Activated naive CD4-positive, alpha-beta T cell treated with anti-CD3 and anti-CD28 coated beads, Interleukin-2, amount 50 U/mL, for 72 hours (primary cell): ENCODE data around the gene NAPB. TPM values are rescaled to one million over a fixed set of nuclear protein-coding genes. Genes with fewer than 3 reads are reported as not detected.

Experiments
- ATAC-seq, 2 donors: fragments of 150-1000 bp; cut with Tn5 transposase; 2 replicates each; pipeline ENCODE4 v1.10.0; 2021; ENCODE audit warnings: mild to moderate bottlenecking in 2 of 2, moderate library complexity in 2 of 2
- DNase-seq, 2 donors: peaks; one replicate each; pipeline ENCODE4 v3.0.0; 2021 to 2022; ENCODE audit warnings: low spot score in 2 of 2
- H3K27ac Mint-ChIP-seq, 2 donors: one replicate each; pipeline ENCODE4 v1.8.0; 2022; ENCODE audit warnings: mild to moderate bottlenecking in 2 of 2, mixed read lengths in 2 of 2
- H3K36me3 Mint-ChIP-seq, 2 donors: one replicate each; pipeline ENCODE4 v1.8.0; 2022; ENCODE audit warnings: mixed read lengths in 2 of 2
- H3K9me3 Mint-ChIP-seq, 2 donors: one replicate each; pipeline ENCODE4 v1.8.0; 2022; ENCODE audit warnings: mixed read lengths in 2 of 2
- total RNA-seq, 2 donors: library from RNA; stranded (reverse); gene quantifications; one replicate each; pipeline ENCODE4 v1.2.3, GENCODE V29; 2022

NAPB gene
- total RNA-seq, 2 donors from 2014 or later = 10.1 to 16.2 TPM

DNA sequence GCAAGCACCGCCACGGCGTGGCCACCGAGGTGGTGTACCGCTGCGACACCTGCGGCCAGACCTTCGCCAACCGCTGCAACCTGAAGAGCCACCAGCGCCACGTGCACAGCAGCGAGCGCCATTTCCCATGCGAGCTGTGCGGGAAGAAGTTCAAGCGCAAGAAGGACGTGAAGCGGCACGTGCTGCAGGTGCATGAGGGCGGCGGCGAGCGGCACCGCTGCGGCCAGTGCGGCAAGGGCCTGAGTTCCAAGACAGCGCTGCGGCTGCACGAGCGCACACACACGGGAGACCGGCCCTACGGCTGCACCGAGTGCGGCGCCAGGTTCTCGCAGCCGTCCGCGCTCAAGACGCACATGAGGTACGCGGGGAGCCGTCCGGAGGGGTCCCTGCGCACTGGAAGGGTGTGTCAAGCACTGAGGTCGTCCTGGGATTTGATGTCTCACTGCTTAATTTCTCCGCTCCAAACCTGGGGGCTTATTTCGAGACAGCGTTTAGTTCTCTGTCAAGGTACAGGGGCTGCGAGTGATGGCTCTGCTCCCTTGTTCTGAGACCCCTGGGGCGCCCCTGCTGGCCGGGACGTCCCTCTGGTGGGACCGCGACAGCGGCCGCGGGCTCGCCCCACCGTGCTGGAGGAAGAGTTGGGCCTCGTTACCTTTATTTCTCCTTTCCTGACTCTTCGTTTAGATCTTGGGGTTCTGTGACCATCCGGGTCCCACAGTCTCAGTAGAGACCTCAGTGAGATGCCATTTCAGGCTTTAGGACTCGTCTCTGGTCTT is 55.7 kb downstream of the NAPB start:
- ATAC-seq (no peak), DNase-seq (no peak)
- Mint-ChIP-seq H3K9me3 (no peaks in the 10 kb centered on the region), H3K27ac (peak overlapping the region; percentile 59 to 97), H3K36me3 (peaks cover 18 to 32% of the 10 kb centered on the region in 2 donors)

DNA sequence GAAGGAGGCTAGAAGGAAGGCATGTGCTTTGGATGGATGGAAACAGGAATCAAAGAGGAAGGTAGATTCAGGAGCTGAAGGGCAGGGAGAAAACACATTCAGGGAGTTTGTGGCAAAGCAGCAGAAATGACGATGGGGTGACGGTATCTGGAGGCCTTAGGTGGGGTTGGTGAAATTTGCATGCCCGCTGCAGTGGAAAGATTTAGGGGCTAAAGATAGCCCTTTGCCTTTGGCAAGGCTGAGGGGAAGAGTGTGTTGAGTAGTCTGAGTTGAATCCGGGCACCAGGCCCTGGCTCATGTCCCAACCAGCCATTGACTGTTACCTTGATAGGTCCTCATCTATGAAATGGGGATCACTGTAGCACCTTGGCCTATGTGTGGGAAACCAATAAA is 58.0 kb downstream of the NAPB start:
- DNase-seq (no peak), ATAC-seq (no peak)
- Mint-ChIP-seq H3K27ac (peak overlapping the region in 1 of 2 donors; percentile 98), H3K36me3 (peaks cover 18 to 27% of the 10 kb centered on the region in 2 donors), H3K9me3 (no peaks in the 10 kb centered on the region)

DNA sequence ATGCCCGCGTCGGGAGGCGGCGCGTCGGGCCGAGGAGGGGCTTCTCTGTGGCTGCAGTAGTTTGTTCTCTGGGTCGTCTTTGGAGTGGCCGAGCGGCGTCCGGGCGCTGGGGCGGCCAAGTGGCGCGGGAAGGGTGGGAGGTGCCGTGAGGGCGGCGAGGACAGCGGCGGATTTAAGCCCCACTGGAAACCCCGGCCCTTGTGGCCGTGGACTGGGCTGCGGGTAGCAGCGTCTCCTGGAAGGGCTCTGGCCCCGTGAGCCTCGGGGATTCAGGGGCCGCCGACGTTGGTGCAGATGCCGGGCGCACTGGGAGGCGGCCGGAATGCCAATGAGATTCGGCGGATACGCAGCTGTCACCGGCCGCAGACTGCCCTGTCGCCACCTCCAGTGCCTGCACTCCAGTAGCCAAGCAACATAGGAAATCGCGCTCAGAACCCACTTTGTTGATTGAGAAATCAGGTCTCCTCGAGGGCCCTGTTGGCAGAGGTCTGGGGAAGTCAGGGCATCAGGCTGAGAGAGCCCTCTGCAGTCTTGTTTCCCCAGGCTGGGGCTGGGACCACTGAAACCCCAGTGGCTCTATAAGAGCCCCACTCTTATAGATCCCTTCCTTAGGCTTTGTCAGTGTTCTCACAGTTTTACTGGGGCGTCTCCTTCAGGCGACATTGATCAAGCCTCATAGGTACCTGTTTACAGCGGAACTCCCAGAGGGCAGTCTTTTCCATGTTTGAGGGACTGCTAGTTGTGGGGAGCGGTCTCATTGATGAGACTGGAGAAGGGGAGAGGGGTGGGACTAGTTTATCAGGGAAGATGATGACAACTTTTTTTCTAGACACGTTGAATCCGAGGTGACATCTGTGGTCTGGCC is 58.7 kb downstream of the NAPB start:
- Mint-ChIP-seq H3K27ac (peak overlapping the region; percentile 97 to 98), H3K36me3 (peaks cover 18 to 27% of the 10 kb centered on the region in 2 donors), H3K9me3 (no peaks in the 10 kb centered on the region)
- ATAC-seq (no peak), DNase-seq (peak in 1 of 2 donors; percentile 61)

DNA sequence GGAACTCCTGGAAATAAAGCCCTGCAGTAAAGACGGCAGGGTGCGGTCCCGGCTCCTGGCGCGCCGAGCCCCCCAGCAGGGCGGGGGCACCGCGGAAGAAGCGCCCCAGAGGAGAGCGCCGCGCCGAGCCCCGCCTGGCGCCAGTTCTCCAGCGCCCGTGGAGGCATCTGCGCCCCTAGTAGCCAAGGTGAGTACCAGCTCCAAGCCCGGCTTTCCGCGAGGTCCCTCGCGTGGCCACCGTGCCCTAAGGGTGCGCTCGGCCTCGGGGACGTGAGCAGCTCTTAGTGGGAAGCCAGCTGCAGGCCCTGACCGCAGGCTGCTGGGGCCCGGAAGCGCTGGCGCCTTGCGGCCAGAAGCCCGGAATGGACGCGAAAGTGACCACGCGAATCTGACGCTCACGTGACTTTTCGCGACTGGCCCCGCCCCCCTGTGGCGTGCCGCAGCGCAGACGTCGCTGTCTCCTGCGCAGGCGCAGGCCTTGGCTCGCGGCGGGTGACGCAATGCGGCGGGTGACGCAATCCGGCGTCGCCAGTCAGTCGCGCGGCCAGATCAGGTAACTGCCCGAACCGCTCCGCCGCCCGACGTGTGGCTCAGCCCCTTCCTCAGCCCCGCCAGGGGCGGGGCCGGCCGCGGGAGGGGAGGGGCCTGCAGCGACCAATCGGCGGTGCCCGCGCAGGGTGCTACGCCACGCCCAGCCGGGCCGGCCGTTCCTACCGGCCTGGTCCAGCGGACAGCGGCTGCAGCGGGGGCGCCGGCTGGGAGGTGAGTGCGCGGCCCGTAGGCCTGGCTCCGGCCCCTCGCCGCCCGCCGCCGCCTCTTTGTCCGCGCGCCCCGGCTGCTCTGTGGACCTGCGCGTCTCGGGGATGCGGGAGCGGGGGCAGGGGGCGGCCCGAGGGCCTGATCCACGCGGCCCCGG is 59.6 kb downstream of the NAPB start, which contains the start of gene GZF1:
GZF1 (plus strand) TSS at position 707 of the 916 bp plus-strand sequence. CDS start 2,202 bp downstream, outside the sequence.
- Mint-ChIP-seq H3K9me3 (no peaks in the 10 kb centered on the region), H3K36me3 (peaks cover 18 to 27% of the 10 kb centered on the region in 2 donors), H3K27ac (peak within 1 kb of the TSS; percentile 97 to 98)
- DNase-seq (peak; percentile 97 to 99), ATAC-seq (peak; percentile 78 to 81)

DNA sequence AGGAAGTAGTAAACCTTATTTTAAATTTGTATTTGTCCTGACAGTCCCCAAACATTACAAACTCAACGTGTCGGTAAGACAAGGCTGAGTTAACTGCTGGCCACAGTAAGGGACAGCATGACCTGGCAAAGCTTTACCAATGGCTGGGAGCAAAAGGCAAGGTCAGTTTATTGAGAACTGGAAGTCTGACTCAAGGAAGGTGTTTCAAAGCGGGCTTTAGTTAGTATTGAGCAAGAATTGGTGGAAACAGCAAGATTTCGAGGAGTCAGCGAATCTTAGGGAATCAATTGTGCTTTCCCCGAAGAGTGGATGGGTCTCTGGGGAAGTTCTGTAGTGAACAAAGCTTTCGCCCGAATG is 60.2 kb downstream of the NAPB start:
- peaks cover 16 to 27% of the 10 kb centered on the region in 2 donors for H3K36me3 Mint-ChIP-seq

DNA sequence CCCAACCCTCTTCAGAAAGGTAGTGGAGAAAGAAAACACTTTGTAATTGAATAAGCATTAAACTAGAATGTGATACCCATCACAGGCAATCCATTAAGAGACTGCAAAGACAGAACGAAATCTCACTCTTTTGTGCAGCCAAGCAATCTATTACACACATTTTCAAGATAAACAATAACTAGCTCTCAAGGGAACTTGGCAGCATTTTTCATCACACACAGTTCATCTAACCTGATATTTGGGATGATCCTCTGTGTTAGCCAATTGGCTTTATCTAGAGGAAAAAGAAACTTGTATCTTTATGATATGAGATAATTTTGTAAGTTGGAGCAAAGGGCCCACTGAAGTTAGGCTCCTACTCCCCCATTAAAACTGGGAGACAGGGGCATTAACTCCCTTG is 60.8 kb downstream of the NAPB start:
- DNase-seq (no peak), ATAC-seq (no peak)
- H3K36me3 Mint-ChIP-seq = peaks cover 12 to 27% of the 10 kb centered on the region in 2 donors
- no peaks in the 10 kb centered on the region for H3K9me3 Mint-ChIP-seq
- peak overlapping the region; percentile 93 to 98 for H3K27ac Mint-ChIP-seq

More for the DNA sequence above, 60.2 kb downstream of the NAPB start:
- Mint-ChIP-seq H3K27ac (peak overlapping the region; percentile 93 to 98), H3K9me3 (no peaks in the 10 kb centered on the region)
- no peak for ATAC-seq
- DNase-seq = no peak

DNA sequence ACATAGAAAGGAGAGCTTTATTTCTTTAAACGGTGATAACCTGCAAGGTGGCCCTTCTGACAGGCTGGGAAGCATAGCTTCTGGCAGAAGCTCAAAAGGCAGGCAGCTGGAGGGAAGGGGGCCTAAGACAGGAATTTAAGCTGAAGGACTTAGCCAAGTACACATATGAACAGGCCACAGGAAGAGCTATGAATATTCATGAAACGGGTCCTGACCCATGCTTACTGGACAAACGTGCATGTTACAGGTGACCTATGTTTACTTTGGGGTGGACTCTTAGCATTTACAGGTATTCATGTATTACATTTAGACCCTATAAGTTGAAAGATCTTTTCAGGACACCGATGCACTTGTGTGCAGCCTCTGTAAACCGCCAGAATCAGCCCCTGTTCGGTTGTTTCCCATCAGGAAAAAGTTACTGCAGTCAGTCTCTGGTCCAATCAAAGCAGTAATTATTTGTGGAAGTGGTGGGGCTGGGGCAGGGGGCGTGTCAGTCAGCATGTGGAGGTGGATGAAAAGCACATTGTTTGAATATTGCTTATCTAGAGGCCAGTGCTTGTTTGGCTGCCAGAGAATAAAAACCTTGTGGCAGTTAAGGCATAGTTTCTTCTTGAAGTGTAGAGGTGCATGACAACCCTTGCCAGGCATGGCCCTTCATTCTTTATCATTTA is 62.2 kb downstream of the NAPB start:
- ATAC-seq (no peak), DNase-seq (no peak)
- Mint-ChIP-seq H3K36me3 (peaks cover 0 to 14% of the 10 kb centered on the region in 2 donors), H3K27ac (peak overlapping the region in 1 of 2 donors; percentile 94), H3K9me3 (no peaks in the 10 kb centered on the region)

DNA sequence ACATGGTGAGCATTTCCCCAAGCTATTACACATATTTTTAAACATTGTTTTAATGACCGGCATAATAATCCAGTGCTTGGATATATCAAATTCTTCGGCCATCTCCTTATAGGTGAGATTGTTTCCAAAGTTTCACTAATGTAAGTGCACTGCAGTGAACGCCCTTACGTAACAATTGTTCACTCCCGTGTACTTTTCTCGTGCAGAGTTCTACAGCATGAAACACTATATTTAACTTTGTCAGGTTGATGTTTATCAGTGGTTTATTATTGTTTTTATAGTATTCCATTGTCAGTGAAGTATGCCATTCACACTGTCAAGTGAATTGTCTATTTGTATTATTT is 62.8 kb downstream of the NAPB start:
- DNase-seq (no peak), ATAC-seq (no peak)
- Mint-ChIP-seq H3K9me3 (no peaks in the 10 kb centered on the region), H3K27ac (peak overlapping the region; percentile 82 to 94), H3K36me3 (peaks cover 0 to 13% of the 10 kb centered on the region in 2 donors)

DNA sequence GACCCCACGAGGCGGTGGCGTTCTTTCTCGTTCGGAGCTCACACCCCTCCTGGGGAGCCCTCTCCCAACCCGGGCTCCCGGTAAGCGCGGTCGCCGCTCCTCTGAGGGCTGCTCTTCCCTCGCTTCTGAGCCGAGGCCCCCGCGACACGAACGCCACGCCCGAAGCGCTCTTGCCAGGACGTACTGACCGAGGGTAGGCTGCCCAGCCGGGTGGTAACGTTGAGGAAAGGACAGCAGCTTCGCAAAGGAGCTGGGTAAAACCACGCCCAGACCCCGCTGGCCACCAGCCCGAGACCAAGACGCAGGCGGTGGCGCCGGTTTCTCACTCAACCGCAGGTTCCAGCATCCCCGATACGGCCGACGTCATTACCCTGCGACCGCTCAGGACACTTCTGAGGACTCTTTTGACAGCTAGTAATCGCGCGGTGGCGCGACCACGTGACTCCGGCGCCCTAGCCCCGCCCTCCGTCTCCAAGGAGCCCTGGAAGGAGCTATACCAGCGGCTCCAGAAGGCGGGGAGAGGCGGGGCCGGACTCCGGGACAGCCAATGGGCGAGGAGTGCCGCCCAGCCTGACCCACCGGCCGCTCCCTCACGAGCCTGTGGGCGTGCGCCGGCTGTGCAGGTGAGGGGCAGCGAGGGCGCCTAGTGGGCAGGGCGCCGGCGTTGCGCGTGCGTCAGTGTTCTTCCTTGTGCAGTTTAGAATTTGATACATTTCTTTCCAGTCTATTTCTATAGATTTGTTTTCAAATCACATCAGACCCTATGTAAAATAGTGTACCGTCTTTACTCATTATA is 63.3 kb downstream of the NAPB start:
- H3K36me3 Mint-ChIP-seq = peaks cover 0 to 8% of the 10 kb centered on the region in 2 donors
- H3K27ac Mint-ChIP-seq = peak overlapping the region; percentile 94
- ATAC-seq (peak; percentile 81 to 85), DNase-seq (peak; percentile 99 to 100)
- H3K9me3 Mint-ChIP-seq = no peaks in the 10 kb centered on the region

DNA sequence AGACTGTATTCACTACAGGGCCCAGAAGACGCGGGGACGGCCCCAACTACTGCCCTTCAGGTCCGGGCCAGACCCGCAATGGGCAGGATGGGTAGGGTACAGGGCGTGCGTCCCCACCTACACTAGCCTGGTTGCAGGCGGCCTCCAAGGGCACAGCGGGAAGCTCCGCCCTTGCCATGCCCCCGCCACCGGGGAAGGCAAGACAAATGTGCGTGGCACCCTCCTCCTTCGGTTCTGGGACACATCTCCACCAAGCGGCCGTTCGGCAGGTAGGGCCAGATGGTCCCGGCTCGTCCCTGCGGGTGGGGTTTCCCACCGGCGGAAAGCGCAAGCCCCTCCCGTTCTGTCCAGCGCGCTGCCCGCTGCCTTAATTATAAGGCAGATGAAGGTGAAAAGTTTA is 65.1 kb downstream of the NAPB start:
- no peaks in the 10 kb centered on the region for H3K9me3 Mint-ChIP-seq
- H3K36me3 Mint-ChIP-seq = peaks cover 5% of the 10 kb centered on the region in 2 donors
- DNase-seq (no peak), ATAC-seq (no peak)
- no peak overlapping the region for H3K27ac Mint-ChIP-seq

DNA sequence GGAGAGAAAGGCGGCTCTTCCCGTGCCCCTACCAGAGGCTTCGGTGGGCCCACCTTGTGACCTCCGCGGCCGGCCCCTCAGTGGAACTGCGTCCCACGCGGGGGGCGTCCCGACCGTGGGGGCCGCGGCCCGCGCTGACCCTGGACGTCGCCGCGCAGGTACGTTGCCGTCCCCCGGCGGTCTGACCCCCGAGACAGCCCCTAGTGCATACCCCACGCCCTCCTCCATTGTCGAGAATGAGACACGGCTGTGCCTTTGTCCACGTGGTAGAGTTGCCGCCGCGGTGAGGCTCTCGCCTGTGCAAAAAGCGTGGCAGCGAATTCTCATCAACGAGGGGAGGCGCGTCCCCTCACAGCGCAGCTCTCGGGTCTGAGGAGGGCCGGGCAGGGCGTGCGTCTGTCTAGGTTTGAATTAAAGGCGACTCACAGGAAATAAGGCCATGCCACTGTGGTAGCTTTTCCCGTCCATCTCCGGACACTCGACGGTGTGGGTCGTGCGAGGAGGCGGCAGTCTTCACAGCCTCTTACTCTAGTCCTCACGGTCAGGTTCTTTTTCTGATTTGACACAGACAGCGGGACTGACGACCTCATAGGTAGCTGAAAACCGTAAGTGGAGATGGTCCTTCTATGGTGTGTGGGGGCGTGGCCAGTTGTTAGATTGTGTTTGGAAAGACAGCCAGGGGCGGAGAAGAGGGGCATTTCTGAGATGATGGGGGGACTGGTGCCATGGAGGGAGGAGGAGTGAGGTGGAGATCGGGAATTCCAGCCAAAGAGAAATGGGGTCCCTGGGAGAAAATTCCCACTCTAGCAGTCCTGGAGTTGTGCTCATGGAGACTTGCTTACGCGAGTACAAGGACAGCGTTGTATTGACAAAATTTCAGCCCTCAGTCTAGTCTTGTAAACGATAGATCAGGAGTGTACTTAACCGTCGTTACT is 70.1 kb downstream of the NAPB start:
- H3K9me3 Mint-ChIP-seq = no peaks in the 10 kb centered on the region
- peak overlapping the region; percentile 97 to 100 for H3K27ac Mint-ChIP-seq
- peak; percentile 64 to 68 for DNase-seq
- peaks cover 6 to 14% of the 10 kb centered on the region in 2 donors for H3K36me3 Mint-ChIP-seq
- peak; percentile 46 to 51 for ATAC-seq

DNA sequence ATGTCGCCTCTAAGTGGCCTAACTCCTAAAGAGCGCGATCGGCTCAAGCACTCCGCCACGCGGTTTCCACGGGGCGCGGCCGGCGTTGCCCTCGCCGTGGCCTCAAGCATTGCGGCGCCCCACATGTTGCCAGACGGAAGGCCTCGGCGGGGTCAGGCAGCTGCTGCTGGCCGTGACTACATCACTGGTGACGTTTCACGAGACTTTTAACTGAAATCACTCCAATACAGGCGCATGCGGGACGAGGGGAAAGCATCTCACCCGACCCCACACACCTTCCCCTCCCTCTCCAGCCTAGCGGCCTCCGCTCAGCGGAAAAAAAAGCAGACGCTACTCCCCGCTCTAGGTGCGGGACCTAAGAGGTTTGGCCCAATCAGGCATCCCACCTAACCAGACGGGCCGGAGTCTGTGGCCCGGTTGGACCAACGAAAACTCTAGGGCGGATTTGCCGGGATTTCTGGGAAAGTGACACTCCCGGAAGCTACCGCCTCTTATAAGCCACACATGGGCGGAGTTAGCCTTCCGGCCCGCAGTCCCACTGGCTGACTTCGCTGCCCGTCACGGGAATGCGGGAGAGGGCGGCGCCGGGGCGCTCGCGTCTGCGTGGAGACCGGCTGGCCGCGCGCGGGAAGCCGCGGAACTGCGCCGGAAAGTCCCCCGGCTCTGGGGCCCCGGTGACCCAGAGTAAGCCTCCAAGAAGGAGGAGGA is 70.9 kb downstream of the NAPB start, which contains the start of gene NXT1:
NXT1 (plus strand) TSS at position 596 of the 708 bp plus-strand sequence. CDS start 3,251 bp downstream, outside the sequence.
- peak; percentile 97 to 98 for DNase-seq
- H3K9me3 Mint-ChIP-seq = no peaks in the 10 kb centered on the region
- H3K36me3 Mint-ChIP-seq = peaks cover 6 to 14% of the 10 kb centered on the region in 2 donors
- peak; percentile 90 to 92 for ATAC-seq
- peak within 1 kb of the TSS; percentile 100 for H3K27ac Mint-ChIP-seq

DNA sequence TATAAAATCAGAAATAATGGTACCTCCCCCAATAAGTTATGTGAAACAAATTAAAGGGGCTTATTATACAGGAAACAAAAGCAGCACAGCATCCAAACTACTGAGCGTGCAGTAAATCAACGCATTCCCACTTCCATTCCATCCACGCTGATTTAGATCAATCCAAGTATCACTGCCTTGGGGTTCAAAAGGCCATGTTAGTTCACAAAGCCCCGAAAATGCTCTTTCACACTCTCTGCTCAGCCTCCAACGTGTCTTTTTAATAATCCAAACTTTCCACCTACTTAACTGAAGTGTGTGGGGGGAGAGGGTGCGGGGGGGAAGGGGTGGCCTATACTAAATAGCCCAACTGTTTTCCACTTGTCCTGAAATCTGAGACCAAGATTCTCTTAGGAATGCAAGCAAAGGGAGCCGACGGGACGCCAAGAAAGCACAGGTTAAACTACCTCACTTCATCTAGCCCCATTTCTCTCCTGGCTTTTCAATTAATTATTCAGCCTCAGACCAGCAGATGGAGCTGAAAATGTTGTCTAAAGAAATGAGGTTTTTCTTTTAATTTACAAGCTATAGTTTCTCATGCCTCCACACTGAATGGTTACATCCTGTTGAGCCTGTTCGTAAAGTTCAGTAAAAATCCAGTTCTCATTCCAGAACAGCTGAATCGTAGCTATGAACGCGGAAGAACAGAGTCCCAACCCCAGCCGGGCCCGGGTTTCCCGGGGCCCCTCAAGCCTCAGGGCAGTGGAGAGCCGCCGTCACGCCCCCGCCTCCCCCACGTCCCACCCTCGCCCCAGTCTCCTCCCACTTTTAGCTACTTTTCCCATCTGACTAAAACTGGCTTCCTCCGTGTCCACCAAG is 71.7 kb downstream of the NAPB start:
- Mint-ChIP-seq H3K27ac (peak overlapping the region; percentile 100), H3K9me3 (no peaks in the 10 kb centered on the region), H3K36me3 (peaks cover 6 to 14% of the 10 kb centered on the region in 2 donors)
- ATAC-seq (peak in 1 of 2 donors; percentile 54), DNase-seq (no peak)
